GM12878 (cell line): ENCODE data around the gene SHROOM3. TPM values are rescaled to one million over a fixed set of nuclear protein-coding genes. Genes with fewer than 3 reads are reported as not detected.

Source experiments
- ATAC-seq: fragments of 200-7000 bp; cut with Tn5 transposase; 3 replicates; pipeline ENCODE4 v1.9.1; 2020; ENCODE audit warnings: mild to moderate bottlenecking, moderate library complexity
- BruUV-seq: library from RNA; stranded (reverse); fragments of 400-500 nt; replicated peaks from 2 replicates; lab custom pipeline; 2021; lab: Mats Ljungman, UMichigan
- CTCF ChIA-PET: fragments of 300-600 bp; sonication (Branson Sonifier 250); formaldehyde crosslinking; extraction: SDS; loops from one replicate; lab custom pipeline; 2021; ENCODE audit warnings: inconsistent platforms; lab: Yijun Ruan, JAX
- POLR2A ChIA-PET: fragments of 350-600 bp; formaldehyde crosslinking; extraction: SDS; loops from one replicate; lab custom pipeline; 2021; ENCODE audit warnings: inconsistent platforms; lab: Charles Lee
- RAD21 ChIA-PET: fragments of 300-600 bp; sonication (Branson Sonifier 250); formaldehyde crosslinking; loops from one replicate; lab custom pipeline; 2023; ENCODE audit warnings: antibody characterized with exemption; ENCODE audit not compliant: unreplicated experiment; lab: Charles Lee
- SMC1A ChIA-PET: fragments of 300-600 bp; sonication (Branson Sonifier 250); formaldehyde crosslinking; loops from one replicate; lab custom pipeline; 2023; ENCODE audit not compliant: unreplicated experiment, uncharacterized antibody; lab: Charles Lee
- DNase-seq: peaks from one replicate; pipeline ENCODE4 v3.0.0-alpha.2; 2011; ENCODE audit warnings: low read depth, low spot score
- FAIRE-seq: peaks from 3 replicates; lab custom pipeline; 2011; peaks lifted over from hg19 to GRCh38; lab: Jason Lieb, UNC
- H2AFZ ChIP-seq: 2 replicates; pipeline ENCODE4 v1.6.0; 2011; ENCODE audit warnings: low read depth, low read length, control low read depth; ENCODE audit not compliant: control insufficient read depth
- H3K27ac ChIP-seq: 2 replicates; pipeline ENCODE4 v1.5.1; 2011; ENCODE audit warnings: control low read depth; ENCODE audit not compliant: control insufficient read depth, insufficient read depth
- H3K27me3 ChIP-seq, 2 experiments: replicated peaks in 1 of 2; 2 replicates each; pipeline versions ENCODE4 v1.6.0 to v1.6.1; 2011; ENCODE audit warnings: low read length in 1 of 2; ENCODE audit not compliant: control insufficient read depth in 2 of 2, insufficient read depth in 2 of 2
- H3K36me3 ChIP-seq, 2 experiments: 2 replicates each; pipeline ENCODE4 v1.5.1; 2011; ENCODE audit warnings: low read length in 1 of 2; ENCODE audit not compliant: control insufficient read depth in 2 of 2, insufficient read depth in 2 of 2
- H3K4me1 ChIP-seq: 2 replicates; pipeline ENCODE4 v1.6.1; 2011; ENCODE audit warnings: mild to moderate bottlenecking, low read length, moderate library complexity, mixed read lengths; ENCODE audit not compliant: control insufficient read depth, insufficient read depth
- H3K4me2 ChIP-seq: 2 replicates; pipeline ENCODE4 v1.6.0; 2011; ENCODE audit warnings: control low read depth; ENCODE audit not compliant: control insufficient read depth, insufficient read depth
- H3K4me3 ChIP-seq: fragments of 200-600 bp; sonication (generic); 2 replicates; pipeline ENCODE4 v1.5.1; 2016
- H3K79me2 ChIP-seq: 2 replicates; pipeline ENCODE4 v1.6.0; 2011; ENCODE audit warnings: low read length; ENCODE audit not compliant: control insufficient read depth, insufficient read depth
- H3K9ac ChIP-seq: 2 replicates; pipeline ENCODE4 v1.8.0; 2011; ENCODE audit warnings: low read length, control low read depth, mixed read lengths; ENCODE audit not compliant: control insufficient read depth, insufficient read depth
- H3K9me3 ChIP-seq: replicated peaks from 3 replicates; pipeline ENCODE4 v1.5.1; 2011; ENCODE audit warnings: mild to moderate bottlenecking, low read length; ENCODE audit not compliant: control insufficient read depth, insufficient read depth
- H4K20me1 ChIP-seq: 2 replicates; pipeline ENCODE4 v1.6.0; 2011; ENCODE audit not compliant: control insufficient read depth, insufficient read depth
- CBFB ChIP-seq: IDR thresholded peaks from 2 replicates; pipeline ENCODE4 v1.6.1; 2016; ENCODE audit warnings: antibody characterized with exemption, low read depth
- CHD1 ChIP-seq: IDR thresholded peaks from 2 replicates; pipeline ENCODE4 v1.6.1; 2012; ENCODE audit warnings: low read depth, low read length, improper control_type of control experiment
- CREM ChIP-seq: IDR thresholded peaks from 2 replicates; pipeline ENCODE4 v1.6.1; 2014; ENCODE audit warnings: antibody characterized with exemption, low read depth
- EED ChIP-seq: sonication (generic); IDR thresholded peaks from 2 replicates; pipeline ENCODE4 v1.6.1; 2016; ENCODE audit warnings: antibody characterized with exemption, low read depth
- HDAC6 ChIP-seq: fragments of 200-600 bp; sonication (generic); IDR thresholded peaks from one replicate; pipeline ENCODE4 v1.8.0; 2017; ENCODE audit warnings: antibody characterized with exemption; ENCODE audit not compliant: unreplicated experiment
- IKZF2 ChIP-seq, 2 experiments: fragments of 450-650 bp; IDR thresholded peaks; 2 replicates each; pipeline ENCODE4 v1.6.1; 2017; ENCODE audit warnings: mild to moderate bottlenecking in 2 of 2, moderate library complexity in 2 of 2
- MLLT1 ChIP-seq: fragments of 450-650 bp; IDR thresholded peaks from 2 replicates; pipeline ENCODE4 v1.6.1; 2016; ENCODE audit warnings: mild to moderate bottlenecking
- MTA3 ChIP-seq: IDR thresholded peaks from 2 replicates; pipeline ENCODE4 v1.6.1; 2012; ENCODE audit warnings: low read length, inconsistent platforms, borderline replicate concordance
- MXI1 ChIP-seq: fragments of 150-350 bp; IDR thresholded peaks from 2 replicates; pipeline ENCODE4 v1.6.1; 2011; ENCODE audit warnings: low read depth, mild to moderate bottlenecking, inconsistent platforms, low read length, improper control_type of control experiment
- NBN ChIP-seq: fragments of 450-650 bp; IDR thresholded peaks from 2 replicates; pipeline ENCODE4 v1.6.1; 2016
- NFIC ChIP-seq: IDR thresholded peaks from 2 replicates; pipeline ENCODE4 v1.6.1; 2012; ENCODE audit warnings: low read depth, mild to moderate bottlenecking, inconsistent platforms, low read length, moderate library complexity
- RAD21 ChIP-seq: IDR thresholded peaks from 2 replicates; pipeline ENCODE4 v1.6.1; 2011; ENCODE audit warnings: mild to moderate bottlenecking, low read depth, low read length, moderate library complexity; ENCODE audit not compliant: insufficient read depth
- RBBP5 ChIP-seq: fragments of 200-600 bp; sonication (generic); conservative IDR thresholded peaks from 2 replicates; pipeline ENCODE4 v1.6.1; 2016
- SMAD1 ChIP-seq: fragments of 450-650 bp; IDR thresholded peaks from 2 replicates; pipeline ENCODE4 v1.6.1; 2018; ENCODE audit warnings: mild to moderate bottlenecking, low read depth; ENCODE audit not compliant: partially characterized antibody
- SMC3 ChIP-seq: IDR thresholded peaks from 2 replicates; pipeline ENCODE4 v1.6.1; 2011; ENCODE audit warnings: low read length, improper control_type of control experiment, borderline replicate concordance
- ZNF217 ChIP-seq: fragments of 450-650 bp; IDR thresholded peaks from 2 replicates; pipeline ENCODE4 v1.6.1; 2017; ENCODE audit warnings: antibody characterized with exemption, mild to moderate bottlenecking
- in situ Hi-C: fragments of 300-500 bp; cut with MboI; formaldehyde crosslinking; loops from 9 replicates; pipeline ENCODE4 v1.14.3; 2018; ENCODE audit warnings: mixed read lengths
- intact Hi-C: fragments of 100-400 bp; cut with micrococcal nuclease; formaldehyde crosslinking; loops from one replicate; pipeline ENCODE4 v1.14.2; 2022; ENCODE audit not compliant: unreplicated experiment
- polyA plus RNA-seq, 11 experiments: library from polyadenylated mRNA; depleted of rRNA in 4 of 11; unstranded in 6 of 11; stranded (reverse) in 5 of 11; fragments of >200 nt; fragmentation: Nextera tagmentation in 4 of 11; fragmentation: Illumina TruSeq in 1 of 11; extraction: Ambion mirVana in 4 of 11; extraction: Trizol in 1 of 11; gene quantifications; 1 replicate in 1 of 11; 2 replicates in 10 of 11; pipeline versions ENCODE4 v1.2.1 to v1.2.3, GENCODE V29; 2011 to 2016; ENCODE audit warnings: inconsistent platforms in 2 of 11, missing spikeins in 2 of 11, low read depth in 1 of 11
- total RNA-seq, 4 experiments: library from RNA; depleted of rRNA in 3 of 4; stranded (reverse); fragments of >200 nt in 3 of 4; fragmentation: Illumina TruSeq in 1 of 4; extraction: Trizol in 1 of 4; gene quantifications; 2 replicates each; pipeline versions ENCODE4 v1.2.1 to v1.2.3, GENCODE V29; 2013 to 2021
- TF ChIP-seq, protein P1 (sequence below): fragments of 150-350 bp; IDR thresholded peaks from 2 replicates; pipeline ENCODE4 v1.6.1; 2016; ENCODE audit warnings: low read depth, low read length

The SHROOM3 gene
- total and polyA plus RNA-seq, 10 of the 15 experiments (the other 5 are each of a cell fraction or from before 2014, with no cell fraction given): under 0.01 to 0.29 (median 0.08) TPM; not detected in 1

DNA sequence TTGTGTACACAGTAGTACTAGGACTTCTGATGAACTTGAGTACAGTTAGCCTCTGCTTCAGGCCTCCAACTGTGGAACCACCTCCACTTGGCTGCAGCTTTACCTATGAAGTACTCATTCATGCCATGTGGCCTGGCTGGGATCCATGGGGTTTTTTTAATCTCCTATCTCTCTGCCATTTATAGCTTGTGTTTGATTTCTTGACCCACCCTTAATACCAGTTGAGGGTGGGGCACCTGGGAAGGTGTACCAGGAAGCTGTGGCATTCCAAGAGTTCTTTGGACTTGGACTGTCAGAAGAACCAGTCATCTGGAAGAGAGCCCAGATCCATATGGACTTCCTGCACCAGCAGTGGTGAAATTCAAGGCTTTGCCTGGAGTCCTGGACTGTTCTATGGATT lies 230.1 kb downstream of the SHROOM3 start:
- Histone ChIP-seq H3K4me3 (no peak overlapping the region), H2AFZ (no peak overlapping the region), H4K20me1 (no peaks in the 10 kb centered on the region), H3K27me3 (no peaks in the 10 kb centered on the region), H3K9ac (no peak overlapping the region), H3K4me1 (no peaks in the 10 kb centered on the region), H3K27ac (no peak overlapping the region), H3K4me2 (no peak overlapping the region), H3K79me2 (no peaks in the 10 kb centered on the region), H3K36me3 (no peaks in the 10 kb centered on the region), H3K9me3 (no peaks in the 10 kb centered on the region)
- ChIA-PET SMC1A (interaction anchor here (1.2 kb wide), 1 partner anchor 8 kb away, joined by 3 read pairs; no protein-coding TSS in a partner anchor), CTCF (interaction anchor here (0.6 kb wide), 1 partner anchor 12 kb away, joined by 3 read pairs; no protein-coding TSS in a partner anchor), RAD21 (no interaction called here), POLR2A (no interaction called here)
- no peak for FAIRE-seq
- in situ Hi-C loops (no loop called here), intact Hi-C loops (no loop called here)
- DNase-seq: no peak
- no peak for ATAC-seq
- TF ChIP-seq ZNF217 (no peak), MXI1 (no peak), HDAC6 (no peak), CREM (no peak), NBN (no peak), NFIC (no peak), MLLT1 (no peak), SMAD1 (no peak), EED (no peak), IKZF2 (IDR thresholded peaks at IDR 0.05) (no peak), RAD21 (no peak), RBBP5 (no peak), MTA3 (no peak), CBFB (no peak), CHD1 (no peak), SMC3 (no peak)
- TF ChIP-seq, protein P1, sequence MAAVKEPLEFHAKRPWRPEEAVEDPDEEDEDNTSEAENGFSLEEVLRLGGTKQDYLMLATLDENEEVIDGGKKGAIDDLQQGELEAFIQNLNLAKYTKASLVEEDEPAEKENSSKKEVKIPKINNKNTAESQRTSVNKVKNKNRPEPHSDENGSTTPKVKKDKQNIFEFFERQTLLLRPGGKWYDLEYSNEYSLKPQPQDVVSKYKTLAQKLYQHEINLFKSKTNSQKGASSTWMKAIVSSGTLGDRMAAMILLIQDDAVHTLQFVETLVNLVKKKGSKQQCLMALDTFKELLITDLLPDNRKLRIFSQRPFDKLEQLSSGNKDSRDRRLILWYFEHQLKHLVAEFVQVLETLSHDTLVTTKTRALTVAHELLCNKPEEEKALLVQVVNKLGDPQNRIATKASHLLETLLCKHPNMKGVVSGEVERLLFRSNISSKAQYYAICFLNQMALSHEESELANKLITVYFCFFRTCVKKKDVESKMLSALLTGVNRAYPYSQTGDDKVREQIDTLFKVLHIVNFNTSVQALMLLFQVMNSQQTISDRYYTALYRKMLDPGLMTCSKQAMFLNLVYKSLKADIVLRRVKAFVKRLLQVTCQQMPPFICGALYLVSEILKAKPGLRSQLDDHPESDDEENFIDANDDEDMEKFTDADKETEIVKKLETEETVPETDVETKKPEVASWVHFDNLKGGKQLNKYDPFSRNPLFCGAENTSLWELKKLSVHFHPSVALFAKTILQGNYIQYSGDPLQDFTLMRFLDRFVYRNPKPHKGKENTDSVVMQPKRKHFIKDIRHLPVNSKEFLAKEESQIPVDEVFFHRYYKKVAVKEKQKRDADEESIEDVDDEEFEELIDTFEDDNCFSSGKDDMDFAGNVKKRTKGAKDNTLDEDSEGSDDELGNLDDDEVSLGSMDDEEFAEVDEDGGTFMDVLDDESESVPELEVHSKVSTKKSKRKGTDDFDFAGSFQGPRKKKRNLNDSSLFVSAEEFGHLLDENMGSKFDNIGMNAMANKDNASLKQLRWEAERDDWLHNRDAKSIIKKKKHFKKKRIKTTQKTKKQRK: no peak
- BruUV-seq: no TSS peak
